GM19372 (cell line): ENCODE data around the gene GALC.
A peak's percentile ranks its signal among the peaks of the same experiment; 100 is the strongest.

Source experiments
- ATAC-seq: cut with Tn5 transposase; IDR thresholded peaks from one replicate; pipeline ENCODE4 v1.9.1; 2021; ENCODE audit warnings: mild to moderate bottlenecking, low read depth, moderate library complexity; ENCODE audit not compliant: unreplicated experiment

GALC gene

DNA sequence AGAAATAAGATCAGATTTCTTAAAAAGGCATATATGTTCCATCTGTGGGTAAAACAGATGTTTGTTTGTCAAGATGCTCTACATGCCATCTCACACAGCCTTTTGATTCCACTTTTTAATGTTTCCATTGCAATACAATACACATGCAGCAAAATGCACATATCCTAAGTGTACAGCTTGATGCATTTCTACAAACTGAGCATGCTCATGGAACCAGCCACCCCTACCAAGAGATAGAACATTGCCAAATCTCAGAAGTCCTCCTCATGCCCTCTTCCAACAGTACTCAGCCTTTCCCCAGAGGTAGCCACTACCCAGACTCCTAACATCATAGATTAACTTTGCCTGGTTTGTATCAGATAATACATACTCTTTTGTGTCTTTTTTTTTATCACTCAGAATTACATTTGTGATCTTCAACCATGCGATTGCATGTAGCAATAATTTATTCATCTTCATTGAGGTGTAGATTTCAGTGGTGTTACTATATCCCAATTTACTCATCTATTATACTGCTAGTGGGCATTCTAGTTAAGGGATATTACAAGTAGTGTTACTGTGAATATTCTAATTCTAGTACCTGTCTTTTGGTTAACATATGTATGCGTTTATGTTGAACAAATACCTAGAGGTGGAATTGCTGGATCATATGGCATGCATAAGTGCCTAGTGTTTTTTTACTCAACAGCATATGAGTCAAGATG is 15.2 kb upstream of the GALC start:
- ATAC-seq: no peak

DNA sequence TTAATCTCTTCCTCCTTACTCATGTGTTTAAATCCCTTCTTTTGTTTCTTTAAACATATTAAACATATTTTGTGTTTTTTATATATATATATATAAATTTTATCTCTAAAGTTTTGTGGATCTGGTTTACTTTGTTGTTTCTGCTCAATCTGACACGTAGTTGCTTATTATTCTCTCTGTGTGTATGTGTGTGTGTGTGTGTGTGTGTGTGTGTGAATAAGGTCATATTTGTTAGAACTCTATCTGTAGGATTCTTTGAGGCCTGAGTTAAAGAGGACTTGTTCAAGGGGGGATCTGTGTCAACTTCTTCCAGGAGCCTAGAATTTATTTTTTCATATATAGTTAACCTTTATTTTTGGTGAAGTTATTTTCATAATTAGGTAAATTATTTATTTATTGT is 14.6 kb upstream of the GALC start:
- ATAC-seq: no peak

DNA sequence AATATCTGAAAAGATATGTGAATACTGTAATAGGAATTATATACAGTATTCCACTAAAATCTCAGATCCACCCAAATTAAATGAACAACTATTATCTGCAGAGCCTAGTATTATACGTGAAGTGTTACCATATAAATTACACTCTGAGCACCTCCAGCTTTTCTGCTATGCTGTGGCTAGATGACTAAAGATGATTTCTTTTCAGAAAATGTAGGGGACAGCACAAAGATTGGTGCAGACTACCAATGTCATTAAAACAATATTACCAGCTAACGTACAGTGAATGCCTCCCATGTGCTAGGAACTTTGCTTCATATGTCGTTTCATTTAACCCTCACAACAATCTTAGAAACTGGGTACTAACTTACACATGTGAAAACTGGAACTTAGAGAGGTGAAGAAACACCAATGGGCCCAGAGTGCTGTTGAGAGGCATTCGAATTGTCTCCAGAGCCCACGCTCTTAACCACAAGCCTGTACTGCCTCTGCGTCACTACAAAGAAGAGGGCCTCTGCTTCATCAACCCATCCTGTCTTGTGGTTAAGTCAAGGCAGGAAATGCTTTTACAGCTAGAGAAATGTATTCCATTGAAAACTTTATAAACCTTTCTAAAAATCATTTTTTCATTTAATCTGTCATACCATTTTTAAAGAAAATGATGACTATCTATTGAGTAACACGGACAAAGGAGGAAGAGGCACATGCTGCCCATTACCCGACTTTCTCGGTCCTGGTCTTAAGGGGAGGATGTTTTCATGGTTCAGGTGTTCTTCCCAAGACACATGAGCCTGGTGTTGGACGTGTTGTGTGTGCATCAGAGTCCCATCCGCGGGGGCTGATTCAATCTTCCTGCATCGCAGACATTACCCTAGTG is 13.2 kb upstream of the GALC start:
- ATAC-seq: peak; percentile 85

DNA sequence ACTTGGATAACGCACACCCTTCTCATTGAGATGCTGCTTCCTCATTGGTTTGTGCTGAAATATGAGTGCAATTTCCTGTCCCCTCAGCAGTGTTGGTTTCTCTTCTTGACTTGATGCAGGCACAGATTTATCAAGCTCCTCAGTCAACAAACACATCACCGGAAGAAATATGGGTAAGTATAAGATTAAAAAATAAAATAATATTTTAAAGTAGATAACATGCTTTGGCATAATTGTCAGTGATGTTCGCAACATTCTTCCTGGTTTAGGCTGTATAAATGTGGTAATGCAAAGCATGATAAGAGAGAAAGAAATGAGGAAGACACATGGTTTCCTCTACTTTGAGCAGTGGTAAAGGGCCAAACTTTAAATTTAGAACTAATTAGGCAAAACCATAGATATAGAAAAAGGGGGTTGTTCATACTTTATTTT is 12.1 kb upstream of the GALC start, which contains the start of gene GPR65:
Gene GPR65 (plus strand): TSS at position 86 of the 432 bp plus-strand sequence. CDS start 5,713 bp downstream, outside the sequence.
- peak; percentile 62 for ATAC-seq

DNA sequence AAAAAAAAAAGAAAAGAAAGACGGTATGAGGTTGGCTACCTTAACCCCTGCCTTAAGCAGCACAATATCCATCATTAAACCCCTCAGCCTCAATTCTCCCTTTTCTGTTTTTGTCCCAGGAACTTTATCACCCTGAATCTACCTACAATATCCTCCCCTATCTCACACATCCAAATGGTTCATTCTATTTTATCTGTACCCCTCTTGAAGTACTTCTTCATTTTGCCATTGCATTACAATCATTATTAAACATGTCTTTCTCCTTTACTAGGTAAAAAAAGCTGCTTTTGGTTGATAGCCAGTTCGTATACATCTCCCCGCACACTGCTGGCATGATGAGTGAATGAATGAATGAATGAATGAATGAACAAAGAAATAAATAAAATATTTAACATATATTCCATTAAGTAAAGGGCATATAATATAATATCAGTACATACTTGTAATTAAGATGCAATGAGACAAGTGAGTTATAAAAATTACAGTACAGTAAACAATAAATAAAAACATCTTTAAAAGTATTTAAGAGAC is 11.6 kb upstream of the GALC start:
- ATAC-seq: no peak

DNA sequence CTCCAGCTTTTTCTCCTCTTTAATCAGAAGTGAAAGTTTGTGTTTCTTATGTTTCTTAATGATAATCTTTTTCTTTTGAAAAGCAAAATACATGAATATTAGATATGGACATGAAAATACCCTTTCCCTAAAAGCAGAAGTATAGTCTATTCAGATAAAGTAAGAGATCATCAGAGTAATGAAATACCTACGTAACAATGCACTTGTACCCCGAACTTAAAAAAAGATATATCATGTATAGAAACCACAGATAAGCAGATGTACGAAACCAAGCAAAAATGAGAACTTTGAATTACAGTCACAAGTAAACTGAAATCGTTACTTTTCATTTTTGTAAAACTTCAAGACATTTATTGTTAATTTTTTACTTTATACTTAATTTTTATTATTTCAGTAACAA is 10.4 kb upstream of the GALC start:
- ATAC-seq: no peak

DNA sequence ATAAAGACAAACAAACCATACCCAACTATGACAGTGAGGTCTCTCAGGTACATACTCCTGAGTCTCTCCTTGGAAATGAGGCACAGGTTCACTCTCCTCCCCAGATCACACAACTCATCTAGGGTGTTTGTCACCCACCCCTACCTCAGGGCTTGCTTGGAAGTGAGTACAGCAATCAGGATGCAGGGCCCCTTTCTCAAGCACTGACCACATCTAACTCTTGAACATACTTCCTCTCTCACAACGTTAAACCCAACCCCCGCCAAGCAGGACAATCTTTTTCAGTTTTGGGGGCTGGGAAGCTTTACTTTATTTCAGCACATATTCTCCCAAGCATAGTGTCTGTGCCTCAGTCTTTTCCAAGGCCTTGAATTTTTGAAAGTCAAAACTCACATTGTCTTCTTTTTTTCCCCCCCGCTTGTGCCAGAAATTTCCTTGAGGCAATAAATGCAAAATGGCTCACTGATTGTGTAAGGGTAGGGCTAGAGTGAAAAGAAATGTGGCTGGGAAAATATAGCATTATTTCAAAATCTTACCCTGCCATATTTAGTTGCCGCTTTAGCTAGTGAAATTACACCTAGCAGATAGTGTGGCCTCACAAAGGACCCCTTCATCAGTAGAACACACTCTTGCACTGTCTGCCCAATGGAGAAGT is 9.6 kb upstream of the GALC start:
- ATAC-seq: no peak

DNA sequence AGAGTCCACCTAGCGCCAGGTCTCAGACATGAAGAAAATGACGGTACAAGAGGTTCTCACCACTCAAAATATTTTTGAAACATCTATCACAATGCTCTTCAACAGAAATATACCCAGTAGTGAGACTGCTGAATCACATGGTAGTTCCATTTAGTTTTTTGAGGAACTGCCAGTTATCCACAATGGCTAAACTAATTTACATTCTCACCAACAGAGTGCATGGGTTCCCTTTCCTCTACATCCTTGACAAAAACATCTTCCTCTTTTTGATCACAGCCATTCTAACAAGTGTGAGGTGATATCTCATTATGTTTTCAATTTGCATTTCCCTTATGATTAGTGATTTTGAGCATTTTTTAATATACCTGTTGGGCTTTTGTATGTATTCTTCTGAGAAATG is 6.3 kb upstream of the GALC start:
- no peak for ATAC-seq

DNA sequence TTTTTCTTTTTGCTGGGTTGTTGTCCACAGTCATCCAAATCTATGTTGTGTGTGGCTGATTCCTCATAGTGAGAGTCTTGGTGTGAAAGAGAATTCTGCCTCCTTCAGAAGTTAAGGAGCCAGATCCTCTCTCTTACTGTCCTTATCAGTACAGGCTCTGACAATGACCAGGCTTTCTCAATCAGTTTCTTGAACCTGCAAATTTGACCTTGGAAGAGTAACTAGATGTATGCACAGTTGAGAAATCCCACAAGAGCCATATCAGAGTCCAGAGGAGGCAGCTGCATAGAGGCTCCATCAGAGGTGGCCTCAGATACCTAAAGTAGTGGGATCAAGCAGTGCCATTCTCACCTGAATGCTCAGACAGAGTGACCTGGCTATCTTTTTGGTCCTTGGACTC is 5.5 kb upstream of the GALC start:
- no peak for ATAC-seq

DNA sequence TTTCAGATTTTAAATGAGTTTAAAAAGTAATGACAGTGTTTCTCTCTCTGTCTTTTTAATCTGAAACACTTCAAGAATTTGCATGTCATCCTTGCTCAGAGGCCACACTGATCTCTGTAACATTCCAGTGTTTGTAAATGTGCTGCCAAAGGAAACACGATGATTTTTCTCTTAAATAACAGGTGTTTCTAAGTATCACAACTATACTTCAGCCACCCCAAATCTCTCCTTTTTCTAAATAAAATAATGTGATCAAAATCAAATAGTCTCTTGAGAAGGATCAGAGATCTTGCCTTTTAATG is 3.3 kb upstream of the GALC start:
- ATAC-seq: no peak

DNA sequence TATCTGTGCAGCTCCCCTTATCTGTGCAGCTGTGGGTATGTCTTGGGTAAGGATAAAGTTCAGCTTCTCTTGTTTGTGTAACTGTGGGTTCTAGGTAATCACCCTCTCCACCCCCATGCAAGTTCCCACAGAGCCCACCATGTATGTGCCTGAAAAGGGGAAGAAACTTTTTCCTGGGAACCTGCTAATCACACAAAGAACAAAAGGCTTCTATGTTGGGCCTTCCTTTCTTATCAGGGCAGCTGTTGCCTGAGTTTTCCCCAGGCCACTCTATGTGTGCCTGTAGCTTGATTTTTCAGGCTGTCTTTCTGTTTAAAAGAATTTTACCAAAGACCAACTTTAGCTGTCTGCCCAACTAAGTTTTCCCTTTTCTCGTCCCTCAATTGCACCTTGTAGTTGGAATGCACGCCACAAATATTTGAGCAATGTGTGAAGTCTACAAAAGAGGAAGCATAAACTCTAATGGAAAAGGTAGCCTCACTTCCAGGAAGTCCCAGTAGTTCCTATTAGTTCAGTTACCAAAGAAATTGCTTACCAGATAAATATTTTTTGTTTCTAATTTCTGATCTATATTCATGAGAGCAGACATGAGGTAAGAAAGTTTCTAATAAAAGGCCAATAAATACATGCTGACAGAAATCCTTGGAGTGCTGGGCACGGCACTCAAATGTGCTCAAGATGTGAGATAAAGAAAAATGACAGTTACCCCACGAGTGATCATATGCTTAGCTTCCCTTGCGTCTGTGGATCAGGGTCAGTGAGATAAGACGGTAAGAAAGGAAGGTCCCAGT is 2.7 kb upstream of the GALC start:
- ATAC-seq: no peak

DNA sequence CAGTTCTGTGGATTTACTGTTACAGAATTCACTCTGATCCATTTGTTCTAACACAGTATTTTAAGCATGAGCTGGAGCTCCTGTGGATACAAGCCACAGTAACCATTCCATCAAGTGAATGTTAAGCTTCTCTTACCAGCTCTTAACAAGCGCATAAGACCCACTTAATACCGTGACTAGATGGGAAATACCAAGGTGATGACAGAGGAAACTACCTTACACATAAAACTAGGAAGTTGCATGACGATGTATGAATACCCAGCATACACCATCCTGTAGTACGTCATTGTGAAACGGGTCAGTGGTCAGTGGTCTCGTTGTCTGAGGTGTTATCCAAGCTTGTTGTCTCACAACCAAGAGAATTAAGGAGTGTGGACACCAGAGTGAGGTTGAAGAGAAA is 2.0 kb upstream of the GALC start:
- ATAC-seq: peak; percentile 45

DNA sequence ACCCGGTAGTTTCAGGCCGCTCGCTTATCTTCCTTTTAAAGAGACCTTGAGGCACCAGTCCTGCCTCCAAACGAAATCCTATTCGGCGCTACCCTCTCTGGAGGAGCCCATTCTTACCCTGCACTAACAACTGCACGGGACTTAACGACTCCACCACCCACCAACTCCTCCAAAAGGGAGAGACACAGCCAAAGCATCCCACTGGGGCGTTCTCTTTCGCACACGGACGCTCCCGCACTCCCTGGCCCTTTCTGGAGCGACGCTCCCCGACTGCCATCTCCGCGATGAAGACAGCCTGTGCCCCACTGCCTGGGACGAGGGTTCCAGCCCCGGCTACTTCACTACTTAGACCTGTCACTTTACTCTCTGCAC is 650 bp downstream of the GALC start:
- peak; percentile 2 for ATAC-seq

DNA sequence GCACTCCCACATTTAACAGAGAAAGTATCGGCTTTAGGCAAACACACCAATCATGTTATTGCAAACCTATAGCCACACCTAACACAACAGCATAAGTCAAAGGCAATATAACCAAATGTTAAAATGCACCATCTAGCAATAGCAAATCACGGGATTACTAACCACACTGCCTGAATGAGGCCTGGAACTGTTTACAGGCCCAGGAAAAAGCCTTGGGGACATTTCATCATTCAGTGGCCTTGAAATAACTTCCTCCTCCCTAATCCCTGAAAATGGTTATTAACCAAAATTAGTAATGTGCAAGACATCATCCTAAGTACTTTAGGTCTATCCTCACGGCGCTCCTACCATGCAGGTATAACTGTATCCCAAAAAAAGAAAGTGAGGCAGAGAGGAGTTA is 2.3 kb downstream of the GALC start:
- no peak for ATAC-seq

DNA sequence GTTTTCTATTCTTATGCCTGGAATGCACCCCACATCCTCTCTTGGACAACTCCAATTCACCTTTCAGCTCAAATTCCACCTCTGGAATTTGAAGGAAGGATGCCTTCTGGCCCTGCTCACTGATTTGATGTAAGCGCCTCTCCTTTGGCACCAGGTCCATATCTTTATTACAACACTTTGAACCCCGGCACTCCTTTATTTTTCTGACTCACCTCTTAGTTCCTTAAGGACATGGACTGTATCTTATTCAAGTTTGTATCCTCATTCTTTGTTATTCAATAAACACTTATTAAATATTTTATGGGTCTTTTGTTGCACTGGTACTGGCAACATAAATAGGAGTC is 3.1 kb downstream of the GALC start:
- ATAC-seq: no peak

DNA sequence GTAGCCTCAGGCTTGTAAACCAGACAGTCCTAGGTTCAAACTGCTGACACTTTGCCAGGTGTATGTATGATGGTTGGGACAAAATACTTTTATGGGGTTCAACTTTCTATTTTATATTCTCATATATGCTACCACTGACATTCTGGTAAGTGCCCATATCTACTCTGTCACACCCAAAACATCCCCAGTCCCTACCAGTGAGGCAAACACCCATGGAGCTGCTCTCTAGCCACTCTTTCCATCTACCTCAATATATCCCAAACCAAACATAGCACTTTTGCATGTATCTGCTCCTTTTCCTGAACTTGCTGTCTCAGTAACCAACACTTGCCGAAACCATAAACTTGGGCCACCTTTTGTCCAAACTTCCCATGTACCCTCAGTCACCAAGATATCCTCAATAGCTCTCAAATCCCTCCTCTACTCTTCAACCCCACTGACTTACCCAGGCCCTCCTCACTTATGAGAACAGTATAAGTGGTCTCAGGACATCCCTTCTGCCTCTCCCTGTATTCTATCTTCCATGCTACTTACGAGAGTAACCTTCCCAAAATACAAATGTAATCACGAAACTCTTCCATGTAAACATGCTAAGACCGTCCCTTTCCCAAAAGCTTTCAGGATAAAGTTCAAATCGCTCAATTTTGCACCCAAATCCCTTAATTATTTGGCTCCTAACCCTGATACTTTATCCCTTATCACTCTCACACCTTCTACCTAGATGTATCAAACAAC is 3.6 kb downstream of the GALC start:
- no peak for ATAC-seq

DNA sequence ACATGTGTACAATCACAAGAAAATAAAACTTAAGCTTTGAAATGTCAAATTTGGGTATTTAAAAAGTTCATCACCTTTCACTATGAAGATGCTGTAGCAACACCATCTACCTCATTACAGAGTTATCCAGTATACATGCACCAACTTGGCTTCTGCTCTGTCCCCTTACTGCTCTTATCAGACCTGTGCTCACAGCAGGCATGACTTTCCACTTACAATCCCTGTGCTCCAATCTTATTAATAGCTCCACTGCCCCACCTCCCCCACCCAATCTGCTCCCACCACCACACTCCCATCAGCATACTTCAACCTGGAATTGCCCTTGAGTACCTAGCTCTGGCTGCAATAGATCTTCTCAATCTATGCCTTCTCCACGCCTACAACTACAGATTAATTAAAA is 13.3 kb downstream of the GALC start:
- ATAC-seq: no peak

DNA sequence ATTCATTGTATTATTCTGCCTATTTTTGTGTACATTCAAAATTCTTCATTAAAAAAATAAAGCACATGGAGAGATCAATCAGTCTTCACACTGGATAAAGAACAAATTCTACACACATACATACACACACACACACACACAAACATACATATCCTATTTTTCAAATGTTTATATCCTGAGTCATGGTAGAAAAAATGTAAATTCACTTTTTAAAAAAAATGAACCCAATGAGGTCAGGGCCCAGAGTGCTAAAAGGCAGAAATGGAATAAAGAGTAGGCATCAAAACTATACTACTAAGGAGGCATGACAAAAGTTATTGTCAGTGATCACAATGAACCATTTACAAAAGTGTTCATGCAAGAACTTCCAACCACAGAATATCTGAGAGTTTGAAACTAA is 17.3 kb downstream of the GALC start:
- ATAC-seq: no peak

DNA sequence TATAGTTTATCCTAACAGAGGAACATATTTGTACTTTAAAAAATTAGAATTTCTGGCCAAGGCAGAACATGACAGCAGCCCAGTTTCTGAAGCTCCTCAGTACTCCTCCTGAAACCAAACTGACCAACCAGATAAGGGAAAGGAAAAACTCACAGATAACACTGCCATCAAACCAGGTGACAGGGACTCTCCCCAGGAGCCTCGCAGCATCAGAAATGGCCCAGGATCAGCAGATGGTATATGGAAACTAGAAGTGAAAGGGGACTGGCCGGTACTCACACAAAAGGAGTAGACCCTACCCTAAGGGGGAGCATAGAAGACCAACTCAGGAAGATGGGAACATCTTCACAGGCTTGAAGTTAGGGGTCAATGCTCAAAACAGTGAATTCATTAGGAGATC is 22.0 kb downstream of the GALC start:
- ATAC-seq: peak; percentile 74

DNA sequence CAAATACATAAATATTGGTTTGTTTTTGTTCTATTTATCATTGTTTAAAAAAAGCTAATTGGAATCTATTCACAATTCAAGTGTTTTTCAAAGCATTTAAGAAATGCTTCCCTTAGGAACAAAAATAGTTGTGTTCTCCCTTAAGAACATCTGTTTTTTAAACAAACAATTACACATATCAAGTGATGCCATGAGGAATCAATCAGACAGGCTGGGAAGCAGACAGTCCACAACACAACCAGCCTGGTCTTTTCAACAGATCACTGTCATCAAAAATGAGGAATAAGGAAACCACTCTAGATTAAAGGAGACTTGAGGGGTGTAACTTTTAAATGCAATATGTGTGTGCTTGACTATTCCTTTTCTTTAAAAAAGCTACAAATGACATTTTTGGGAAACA is 25.5 kb downstream of the GALC start:
- no peak for ATAC-seq
